HT1080 (cell line): ENCODE results near the gene RABGAP1. TPM values are rescaled to one million over a fixed set of nuclear protein-coding genes. Genes with fewer than 3 reads are reported as not detected.

ENCODE experiments used
- DNase-seq: peaks from one replicate; pipeline ENCODE4 v3.0.0-alpha.2; 2015; ENCODE audit warnings: low read depth
- total RNA-seq: library from RNA; depleted of rRNA; stranded (reverse); fragments of >200 nt; shearing (Covaris generic); gene quantifications from 2 replicates; pipeline ENCODE4 v1.2.3, GENCODE V29; 2014

RABGAP1 gene
- total RNA-seq, 1 experiment from 2014 or later: 20.2 TPM

GRCh38 chr9:123046406-123047195 lies 105.8 kb downstream of the RABGAP1 start:
- DNase-seq: no peak

DNA sequence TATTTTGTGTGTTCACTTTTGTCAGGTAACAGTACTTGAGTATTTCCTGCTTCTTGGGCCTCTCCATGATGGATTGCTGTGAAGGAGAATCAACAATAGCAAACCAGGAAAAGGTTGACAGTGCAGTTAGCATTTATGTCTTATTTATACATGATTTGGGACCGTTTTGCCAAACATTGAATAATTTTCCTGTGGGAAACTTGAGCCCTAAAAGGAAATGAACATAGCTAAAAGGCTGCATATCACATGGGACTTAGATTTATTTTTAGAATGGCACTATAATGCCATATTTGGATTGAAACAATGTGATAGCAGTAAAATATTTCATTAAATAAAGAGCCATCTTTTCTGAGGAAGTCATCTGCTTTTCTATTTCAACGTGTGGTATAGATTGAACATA lies 107.9 kb downstream of the RABGAP1 start:
- DNase-seq: no peak

- DNase-seq: no peak
These were observed 108.9 kb downstream of the RABGAP1 start for GRCh38 chr9:123049589-123050222.

- no peak for DNase-seq
These were observed 112.2 kb downstream of the RABGAP1 start for GRCh38 chr9:123053046-123053445.

- DNase-seq: no peak
These were observed 112.9 kb downstream of the RABGAP1 start for GRCh38 chr9:123053711-123054110.

GRCh38 chr9:123058834-123059233 lies 118.0 kb downstream of the RABGAP1 start:
- peak; percentile 57 for DNase-seq

GRCh38 chr9:123059472-123060220 lies 118.8 kb downstream of the RABGAP1 start:
- DNase-seq: no peak

DNA sequence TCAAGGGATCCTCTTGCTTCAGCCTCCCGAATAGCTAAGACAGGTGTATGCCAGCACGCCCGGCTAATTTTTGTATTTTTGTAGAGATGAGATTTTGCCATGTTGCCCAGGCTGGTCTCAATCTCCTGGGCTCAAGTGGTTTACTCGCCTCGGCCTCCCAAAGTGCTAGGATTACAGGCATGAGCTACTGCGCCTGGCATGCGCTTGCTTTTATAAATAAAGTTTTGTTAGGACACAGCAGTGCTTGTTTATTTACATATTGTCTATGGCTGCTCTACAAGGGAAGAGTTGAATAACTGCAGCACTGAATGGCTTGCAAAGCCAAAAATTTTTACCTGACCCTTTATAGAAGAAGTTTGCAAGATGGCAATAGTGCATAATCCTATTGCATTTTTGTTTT lies 120.4 kb downstream of the RABGAP1 start:
- DNase-seq: no peak

GRCh38 chr9:123062351-123063176 lies 121.7 kb downstream of the RABGAP1 start:
- DNase-seq: no peak

DNA sequence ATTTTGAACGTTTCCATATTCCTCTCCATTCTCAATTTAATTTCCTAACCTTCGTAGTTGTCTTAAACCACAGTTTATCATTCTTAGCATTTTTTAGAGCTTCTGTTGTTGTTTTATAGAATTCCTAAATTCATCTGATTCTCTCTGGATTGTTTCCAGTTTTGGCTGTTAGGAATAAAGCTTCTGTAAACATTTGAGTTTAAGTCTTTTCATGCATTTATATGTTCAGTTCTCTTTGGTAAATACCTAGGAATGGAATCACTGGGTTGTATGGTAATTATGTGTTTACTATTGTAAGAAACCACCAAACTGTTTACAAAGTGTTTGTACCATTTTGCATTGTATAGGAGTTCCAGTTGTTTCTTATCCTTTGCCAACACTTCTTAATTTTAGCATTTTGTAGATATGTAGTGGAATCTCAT lies 122.4 kb downstream of the RABGAP1 start:
- DNase-seq: no peak

GRCh38 chr9:123063896-123064295 lies 123.1 kb downstream of the RABGAP1 start:
- no peak for DNase-seq

- DNase-seq: no peak
These were observed 123.9 kb downstream of the RABGAP1 start for GRCh38 chr9:123064716-123065115.

- no peak for DNase-seq
These were observed 124.4 kb downstream of the RABGAP1 start for GRCh38 chr9:123065196-123065595.

DNA sequence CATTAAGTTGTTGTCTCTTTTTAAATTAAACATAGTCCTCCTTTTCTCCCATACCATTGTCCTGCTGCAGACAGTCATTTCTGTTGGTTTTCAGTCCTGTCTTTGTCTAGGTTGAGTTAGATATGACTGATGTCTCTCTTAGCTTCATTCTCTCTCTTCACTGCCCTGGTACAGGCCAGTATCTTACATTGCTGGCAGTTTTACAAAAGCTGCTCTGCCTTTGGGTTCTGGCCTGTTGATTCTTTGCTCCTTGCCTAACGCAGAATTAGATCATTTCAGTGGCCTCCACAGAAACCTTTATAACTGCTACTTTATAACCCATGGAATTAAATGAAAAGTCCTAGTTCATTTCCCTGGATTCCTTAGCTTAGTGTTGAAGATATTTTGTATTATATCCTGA lies 126.3 kb downstream of the RABGAP1 start:
- no peak for DNase-seq

DNA sequence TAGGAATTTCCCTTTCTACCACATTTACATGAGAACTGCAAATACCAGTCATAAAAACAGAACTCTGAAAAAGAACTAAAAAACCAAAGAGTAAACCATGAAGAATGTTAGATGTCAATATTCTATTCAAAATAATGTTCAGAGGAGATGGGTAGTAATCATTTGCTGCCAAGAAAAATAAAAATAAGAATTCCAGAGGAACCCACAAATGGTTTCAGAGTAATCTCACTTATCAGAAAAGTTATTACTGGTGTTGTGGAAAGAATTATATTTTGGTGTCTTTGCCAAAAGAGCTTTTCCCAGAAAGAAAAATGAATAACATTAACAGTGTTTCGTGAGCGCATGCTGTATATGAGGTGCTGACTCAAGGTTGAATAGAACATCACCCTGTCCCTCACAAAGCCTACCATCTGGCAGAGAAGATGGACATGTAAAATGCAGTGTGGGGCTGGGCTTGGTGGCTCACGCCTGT lies 128.2 kb downstream of the RABGAP1 start:
- no peak for DNase-seq

DNA sequence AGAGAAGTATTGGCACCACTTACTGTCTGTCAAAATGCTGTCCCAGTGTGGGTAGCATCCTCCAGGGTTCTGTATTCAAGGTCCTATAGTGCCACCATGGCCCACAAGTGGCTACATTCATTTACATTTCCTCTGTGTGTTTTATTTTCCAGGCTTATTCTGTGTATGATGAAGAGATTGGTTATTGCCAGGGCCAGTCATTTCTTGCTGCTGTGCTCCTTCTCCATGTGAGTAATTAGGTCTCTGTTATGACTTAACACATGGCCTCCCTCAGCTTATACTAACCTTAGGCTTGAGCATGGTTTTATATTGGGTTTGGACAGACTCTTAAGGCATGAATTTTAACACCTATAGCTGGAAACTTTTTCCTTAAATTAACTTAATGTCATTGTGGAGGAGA lies 129.4 kb downstream of the RABGAP1 start:
- DNase-seq: no peak

DNA sequence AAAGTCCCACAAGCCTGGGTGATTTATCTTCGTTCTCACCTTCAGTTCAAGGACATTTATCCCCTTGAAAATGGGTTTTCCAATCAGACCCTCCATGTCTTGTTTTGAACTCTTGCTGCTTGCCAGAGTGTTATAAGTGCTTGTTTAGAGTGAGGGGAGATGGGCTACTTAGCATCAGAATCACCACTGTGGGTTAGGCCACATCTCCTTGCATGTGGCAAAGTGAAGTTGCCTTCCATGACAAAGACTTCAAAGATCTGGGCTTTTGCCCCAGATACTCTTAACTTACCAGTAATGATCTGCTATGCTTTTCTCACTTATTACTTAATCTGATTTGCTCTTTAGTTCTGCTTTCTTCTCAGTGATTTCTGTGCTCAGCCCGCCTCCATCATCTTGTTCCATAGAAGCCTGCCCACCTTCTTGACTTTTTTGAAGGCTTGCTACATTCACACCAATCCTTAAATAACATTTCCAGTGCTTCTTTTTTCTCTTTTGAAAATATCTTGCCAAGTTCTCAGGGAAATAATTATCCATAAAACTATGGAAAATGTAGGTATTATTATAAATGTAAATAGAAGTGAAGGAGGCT lies 131.7 kb downstream of the RABGAP1 start:
- no peak for DNase-seq

- no peak for DNase-seq
These were observed 132.6 kb downstream of the RABGAP1 start for GRCh38 chr9:123073441-123073840.

- DNase-seq: peak; percentile 53
These were observed 133.2 kb downstream of the RABGAP1 start for GRCh38 chr9:123073991-123074422.

DNA sequence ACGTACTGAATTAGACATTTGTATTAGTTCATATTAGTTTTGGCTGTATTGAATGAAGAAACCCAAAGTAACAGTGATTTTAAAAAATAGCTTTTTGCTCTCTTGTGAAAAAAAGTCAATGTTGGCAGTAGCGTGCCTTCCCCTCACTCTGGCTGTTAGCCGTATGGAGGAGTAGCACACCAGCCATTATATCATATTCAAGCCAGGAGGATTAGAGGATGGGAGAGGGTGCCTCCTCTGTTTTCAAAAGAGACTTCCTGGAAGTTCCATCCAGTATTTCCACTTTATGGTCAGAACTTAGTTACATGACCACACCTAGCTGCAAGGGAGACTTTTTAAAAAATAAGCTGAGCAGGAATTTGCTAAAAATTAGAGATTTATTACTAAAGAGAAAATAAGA lies 133.8 kb downstream of the RABGAP1 start:
- DNase-seq: no peak

- no peak for DNase-seq
These were observed 139.6 kb downstream of the RABGAP1 start for GRCh38 chr9:123080444-123080843.
